ENCODE data around the gene THRAP3.
A peak's percentile ranks its signal among the peaks of the same experiment; 100 is the strongest.

THRAP3 gene

DNA sequence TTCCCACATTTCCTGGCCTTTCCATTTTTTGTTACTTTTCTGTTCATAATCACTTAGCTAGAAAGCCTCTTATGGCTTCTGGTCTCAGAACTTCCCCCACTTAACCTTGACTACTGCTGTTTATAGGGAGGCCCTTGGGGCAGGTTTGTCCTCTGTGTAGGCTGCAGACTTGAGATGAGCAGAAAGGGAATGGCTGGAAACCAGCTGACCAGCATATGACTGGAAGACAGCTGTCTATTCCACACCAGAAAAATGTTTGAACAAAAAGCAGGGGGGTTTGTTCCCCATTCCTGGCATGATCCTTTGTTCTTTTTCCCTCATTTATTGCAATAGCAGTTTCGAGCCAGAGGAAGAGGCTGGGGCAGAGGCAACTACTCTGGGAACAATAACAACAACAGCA lies 77.0 kb downstream of the THRAP3 start:
- DNase-seq (ENCODE audit: low read depth), result no peak

DNA sequence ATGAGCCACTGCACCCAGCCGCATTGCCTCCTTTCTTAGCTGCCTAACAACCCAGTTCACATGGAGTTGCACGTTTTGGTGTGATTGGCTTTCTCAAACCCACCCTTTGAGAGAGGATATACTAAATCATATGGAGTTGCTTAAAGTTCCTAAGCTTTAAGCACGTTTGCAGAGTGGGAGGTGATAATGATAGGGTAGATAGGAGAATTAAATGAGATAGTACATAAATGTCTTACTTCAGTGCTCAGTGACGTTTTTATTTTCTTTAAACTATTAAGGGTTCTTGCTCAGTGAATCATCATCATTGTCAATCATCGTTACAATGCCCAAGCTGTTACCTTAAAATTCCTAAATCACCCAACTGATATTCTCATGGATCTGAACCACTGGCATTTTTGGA lies 79.0 kb downstream of the THRAP3 start:
- DNase-seq (ENCODE audit: low read depth), result no peak

DNA sequence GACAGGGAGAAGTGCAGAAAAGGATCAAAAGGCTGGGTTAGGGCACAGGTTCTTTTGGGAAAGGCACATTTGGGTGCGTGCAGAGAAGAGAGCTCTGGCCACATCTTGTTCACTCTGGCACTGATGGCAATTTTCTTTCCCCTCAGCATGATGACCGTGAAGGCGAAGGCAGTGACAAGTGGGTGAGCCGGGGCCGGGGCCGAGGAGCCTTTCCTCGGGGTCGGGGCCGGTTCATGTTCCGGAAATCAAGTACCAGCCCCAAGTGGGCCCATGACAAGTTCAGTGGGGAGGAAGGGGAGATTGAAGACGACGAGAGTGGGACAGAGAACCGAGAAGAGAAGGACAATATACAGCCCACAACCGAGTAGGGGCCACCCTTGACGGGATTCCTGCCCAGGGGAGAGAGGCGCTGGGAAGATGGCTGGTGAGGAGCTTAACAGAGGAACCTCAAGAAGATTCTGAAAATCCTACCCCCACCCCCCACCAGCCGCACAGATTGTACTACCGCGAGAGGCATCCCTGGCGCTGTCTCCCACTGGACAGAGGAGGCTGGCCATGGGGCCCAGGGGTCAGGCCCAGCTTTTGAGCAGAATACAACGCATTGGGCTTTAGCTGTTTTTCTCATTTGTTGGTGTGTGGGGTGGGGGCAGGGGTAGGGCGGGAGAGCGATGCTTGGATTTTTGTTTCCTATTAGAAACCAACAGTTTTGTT lies 79.6 kb downstream of the THRAP3 start:
- no peak for DNase-seq (ENCODE audit: low read depth)

DNA sequence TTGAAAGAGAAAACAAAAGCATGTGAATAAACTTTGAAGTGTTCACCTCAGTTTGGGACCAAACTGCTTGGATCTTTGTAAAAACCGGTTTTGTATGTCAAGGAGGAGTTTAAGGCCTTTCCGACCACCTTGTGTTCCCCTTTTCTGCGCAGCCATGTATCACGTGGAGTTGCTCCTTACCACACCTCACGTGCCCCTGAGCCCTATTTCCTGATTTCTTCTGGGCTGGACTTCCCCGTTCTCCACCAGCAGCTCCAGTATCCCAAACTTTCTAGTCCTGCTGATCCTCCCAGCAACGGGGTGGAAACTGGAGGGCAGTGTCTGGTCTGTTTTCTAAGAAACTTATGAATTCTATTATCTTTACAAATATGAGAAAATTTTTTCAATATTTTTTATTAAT lies 80.3 kb downstream of the THRAP3 start:
- no peak for DNase-seq (ENCODE audit: low read depth)

DNA sequence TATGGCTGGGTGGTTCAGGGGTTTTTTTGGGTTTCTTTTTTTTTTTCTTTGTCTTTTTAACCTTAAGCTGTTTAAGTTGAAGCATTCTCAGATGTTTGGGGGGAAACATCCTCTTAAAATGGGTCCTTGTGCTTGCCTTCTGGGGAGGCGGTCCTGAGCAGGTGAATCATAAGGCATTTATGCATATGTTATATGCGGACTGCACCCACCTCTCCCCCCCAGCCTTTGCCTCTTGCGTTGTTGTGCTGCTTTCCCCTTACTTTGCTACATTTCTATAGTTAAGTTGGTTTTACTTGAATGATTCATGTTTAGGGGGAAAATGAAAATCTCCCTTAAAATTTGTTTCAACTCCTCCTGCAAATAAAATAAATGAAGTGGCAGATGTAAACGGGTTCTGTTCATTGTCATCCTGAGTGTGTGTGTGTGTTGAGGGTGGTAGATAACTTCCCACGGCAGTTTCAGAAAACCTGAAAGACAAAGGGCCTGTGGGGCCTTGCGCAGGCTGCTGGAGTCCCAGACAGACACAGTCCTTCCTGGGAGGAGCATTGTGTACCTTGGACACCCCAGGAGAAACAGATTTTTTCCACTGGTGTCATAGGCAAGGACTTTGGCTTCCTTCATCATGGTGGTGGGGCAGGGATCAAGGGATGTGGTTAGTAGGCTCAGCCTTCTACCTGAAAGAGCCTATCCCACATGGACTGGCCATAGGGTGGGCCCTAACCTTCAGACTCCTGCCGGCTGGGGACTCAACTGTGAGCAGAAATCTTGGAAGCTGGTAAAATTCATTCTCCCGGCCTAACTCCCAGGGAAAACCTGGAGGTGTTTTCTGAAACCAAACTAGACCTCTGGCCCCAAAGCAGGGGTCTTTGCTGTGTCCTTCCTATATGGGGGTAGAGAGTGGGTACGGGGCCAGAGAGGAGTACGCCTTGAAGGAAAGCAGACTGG lies 81.0 kb downstream of the THRAP3 start:
- no peak for DNase-seq (ENCODE audit: low read depth)

DNA sequence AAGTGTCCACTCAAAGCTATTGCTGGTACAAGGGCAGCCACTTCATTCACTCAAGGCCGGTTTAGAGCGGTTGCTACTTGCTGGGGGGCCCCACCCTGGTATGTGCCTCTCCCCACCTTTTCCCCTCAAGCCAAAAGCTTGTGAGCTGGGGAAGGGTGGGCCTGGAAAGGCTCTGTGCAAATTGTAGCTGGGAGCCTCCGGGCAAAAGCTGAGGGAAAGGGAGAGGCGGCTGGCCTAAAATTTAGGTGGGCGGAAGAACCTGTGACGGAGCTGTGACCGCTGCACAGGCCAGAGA lies 81.6 kb downstream of the THRAP3 start:
- DNase-seq (ENCODE audit: low read depth), result no peak

DNA sequence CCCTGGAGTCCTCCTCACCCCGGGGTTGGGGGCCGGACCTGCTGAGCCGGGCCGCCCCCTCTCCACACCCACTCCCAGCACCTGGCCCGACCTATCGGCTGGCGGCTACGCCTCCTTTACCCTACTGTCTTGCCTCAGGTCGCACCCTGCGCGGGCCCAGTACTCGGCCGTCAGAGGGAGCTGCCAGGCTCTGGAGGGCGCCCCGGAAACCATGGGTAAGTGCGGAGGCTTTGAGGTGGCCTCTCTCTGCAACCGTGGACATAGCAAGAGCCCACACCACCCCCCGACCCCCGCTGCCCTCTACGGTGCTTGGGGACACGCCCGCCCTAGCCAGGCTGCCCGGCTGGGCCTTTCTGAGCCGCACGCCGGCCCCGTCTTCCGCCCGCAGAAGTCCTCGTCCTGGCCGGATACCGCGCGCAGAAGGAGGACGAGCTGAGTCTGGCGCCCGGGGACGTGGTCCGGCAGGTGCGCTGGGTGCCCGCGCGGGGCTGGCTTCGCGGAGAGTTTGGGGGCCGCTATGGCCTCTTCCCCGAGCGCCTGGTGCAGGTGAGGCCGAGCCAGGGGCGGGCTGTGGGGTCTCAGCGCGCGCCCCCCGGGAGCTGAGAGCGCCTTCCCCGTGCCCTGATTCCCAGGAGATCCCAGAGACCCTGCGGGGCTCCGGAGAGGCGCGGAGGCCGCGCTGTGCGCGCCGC lies 82.1 kb downstream of the THRAP3 start, which contains the start of gene SH3D21:
Gene SH3D21 (plus strand): TSS at position 159 of the 692 bp plus-strand sequence. CDS start 53 bp downstream, at position 212.
- DNase-seq (ENCODE audit: low read depth), result no peak

DNA sequence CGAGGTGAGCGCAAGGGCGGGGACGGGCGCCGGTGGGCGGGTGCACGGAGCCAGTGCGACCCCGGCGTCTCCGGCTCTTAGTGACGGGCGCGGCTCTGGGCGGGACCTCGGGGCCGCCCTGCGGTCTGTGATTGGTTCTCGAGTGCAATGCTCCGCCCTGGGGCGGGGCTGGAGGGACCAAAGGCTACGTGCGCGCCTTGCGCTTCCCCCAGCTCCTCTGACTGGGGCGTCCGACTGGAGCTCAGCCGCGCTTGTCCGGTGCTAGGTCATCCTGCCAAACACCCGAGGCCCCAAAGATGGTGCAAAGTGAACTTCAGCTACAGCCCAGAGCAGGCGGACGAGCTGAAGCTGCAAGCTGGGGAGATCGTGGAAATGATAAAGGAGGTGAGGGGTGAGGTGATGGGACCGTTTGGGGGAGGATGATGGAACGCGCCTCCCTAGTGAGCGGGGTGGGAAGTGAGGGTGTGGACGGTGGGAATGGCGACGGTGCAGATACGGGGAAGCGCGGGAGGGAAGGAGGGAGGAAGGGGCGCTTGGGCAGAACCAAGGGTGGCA lies 82.7 kb downstream of the THRAP3 start:
- DNase-seq (ENCODE audit: low read depth), result peak; percentile 75

DNA sequence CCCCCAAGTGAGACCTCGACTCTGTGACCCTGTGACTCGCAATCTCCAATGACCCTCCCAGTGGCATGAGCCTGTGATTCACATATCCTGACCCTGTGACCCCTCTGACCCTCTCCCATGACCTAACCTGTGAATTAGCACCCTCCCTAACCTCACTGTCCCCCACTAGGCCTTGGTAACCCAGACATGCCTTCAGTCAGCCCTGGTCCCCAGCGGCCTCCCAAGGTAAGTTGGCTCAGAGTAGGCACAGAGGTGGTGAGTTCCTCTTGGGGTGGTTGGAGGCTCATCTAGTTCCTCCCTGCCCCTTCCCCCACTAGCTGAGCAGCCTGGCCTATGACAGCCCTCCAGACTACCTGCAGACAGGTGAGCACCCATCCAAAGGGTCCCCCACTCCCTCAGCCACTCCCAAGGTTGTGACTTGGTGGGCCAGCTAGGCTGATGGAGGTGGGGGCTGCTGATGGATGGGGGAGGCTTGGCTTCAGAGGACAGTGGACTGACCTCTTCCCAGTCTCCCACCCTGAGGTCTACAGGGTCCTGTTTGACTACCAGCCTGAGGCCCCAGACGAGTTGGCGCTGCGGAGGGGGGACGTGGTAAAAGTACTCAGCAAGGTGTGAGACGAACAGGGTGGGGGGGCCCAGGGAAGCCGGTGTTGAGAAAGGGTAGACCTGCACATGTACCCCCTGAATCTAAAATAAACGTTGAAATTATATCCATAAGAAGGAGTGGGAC lies 83.5 kb downstream of the THRAP3 start:
- DNase-seq (ENCODE audit: low read depth), result no peak

DNA sequence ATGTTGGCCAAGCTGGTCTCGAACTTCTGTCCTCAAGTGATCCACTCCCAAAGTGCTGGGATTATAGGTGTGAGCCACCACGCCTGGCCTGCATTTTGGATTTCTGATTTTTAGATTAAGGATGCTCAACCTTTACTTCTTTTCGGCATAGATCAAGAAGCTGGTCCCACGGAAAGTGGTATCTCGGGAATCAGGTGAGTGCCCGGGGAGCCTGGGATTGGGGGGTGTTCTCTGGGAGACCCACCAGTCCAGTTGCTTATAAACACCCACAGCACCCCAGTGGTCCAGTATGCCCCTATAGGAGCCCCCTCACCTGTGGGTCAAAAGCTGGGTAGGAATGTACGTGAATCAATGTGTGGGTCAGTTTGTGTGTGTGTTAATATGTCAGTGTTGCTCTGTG lies 85.2 kb downstream of the THRAP3 start:
- no peak for DNase-seq (ENCODE audit: low read depth)

DNA sequence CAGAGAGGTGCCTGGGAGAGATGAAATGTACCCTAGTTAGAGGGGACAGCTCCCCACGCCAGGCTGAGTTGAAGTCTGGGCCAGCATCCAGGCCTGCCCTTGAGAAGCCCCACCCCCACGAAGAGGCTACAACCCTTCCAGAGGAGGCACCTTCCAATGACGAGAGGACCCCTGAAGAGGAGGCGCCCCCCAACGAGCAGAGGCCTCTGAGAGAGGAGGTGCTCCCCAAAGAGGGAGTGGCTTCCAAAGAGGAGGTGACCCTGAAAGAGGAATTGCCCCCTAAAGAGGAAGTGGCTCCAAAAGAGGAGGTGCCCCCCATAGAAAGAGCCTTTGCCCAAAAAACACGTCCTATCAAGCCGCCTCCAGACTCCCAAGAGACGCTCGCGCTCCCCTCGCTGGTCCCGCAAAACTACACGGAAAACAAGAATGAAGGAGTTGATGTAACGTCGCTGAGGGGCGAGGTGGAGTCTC lies 96.1 kb downstream of the THRAP3 start:
- DNase-seq (ENCODE audit: low read depth), result no peak

DNA sequence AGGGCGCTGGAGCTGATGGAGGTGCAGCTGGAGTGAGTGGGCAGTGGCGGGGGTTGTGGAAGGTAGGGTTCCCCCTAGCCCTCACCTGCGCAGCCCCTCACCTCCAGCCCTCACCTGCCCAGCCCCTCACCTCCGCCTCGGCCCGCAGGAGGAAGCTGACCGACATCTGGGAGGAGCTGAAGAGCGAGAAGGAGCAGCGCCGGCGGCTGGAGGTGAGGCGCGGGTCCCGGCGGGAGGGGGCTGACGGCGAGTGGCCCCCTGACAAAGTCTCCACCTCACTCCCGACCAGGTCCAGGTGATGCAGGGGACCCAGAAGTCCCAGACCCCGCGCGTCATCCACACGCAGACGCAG lies 96.5 kb downstream of the THRAP3 start:
- DNase-seq (ENCODE audit: low read depth), result no peak

DNA sequence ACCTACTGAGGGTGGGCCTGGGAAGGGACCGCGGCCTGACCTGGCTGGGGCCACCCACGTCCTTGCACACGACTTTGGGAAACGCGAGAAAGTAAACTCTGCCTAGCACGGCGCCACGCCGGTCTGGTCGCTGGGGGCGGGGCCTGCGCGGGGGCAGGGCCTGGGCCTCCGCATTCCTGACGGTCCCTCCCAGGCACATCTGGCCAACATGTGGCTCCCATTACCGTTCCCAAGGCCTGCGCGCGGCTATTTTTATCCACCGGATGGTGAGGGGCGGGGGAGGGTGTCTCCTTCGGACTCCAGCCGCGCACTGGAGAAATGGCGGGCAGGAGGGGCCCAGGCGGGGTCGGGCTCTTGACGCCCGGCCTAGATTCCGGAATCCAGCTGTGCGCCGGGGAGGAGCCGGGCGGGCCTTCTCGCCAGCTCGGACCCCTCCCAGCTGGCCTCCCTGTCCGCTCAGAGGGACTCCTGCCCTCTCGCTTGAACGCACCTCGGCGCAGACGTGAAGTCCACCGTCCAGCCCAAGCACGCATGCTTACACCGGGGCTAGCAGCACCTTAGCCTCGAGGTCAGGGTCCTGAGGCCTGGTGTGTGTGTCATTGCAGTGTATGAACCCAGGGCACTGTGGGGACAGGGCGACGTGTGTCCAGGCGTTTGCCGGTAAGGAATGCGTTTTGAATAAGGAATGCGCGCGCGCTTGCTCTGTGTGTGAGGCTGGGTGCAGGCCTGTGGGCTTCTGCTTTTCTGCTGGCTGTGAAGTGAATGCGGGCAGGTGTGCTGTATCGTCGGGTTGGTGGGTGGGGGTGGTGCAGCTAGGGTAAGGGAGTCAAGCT lies 97.1 kb downstream of the THRAP3 start:
- no peak for DNase-seq (ENCODE audit: low read depth)

DNA sequence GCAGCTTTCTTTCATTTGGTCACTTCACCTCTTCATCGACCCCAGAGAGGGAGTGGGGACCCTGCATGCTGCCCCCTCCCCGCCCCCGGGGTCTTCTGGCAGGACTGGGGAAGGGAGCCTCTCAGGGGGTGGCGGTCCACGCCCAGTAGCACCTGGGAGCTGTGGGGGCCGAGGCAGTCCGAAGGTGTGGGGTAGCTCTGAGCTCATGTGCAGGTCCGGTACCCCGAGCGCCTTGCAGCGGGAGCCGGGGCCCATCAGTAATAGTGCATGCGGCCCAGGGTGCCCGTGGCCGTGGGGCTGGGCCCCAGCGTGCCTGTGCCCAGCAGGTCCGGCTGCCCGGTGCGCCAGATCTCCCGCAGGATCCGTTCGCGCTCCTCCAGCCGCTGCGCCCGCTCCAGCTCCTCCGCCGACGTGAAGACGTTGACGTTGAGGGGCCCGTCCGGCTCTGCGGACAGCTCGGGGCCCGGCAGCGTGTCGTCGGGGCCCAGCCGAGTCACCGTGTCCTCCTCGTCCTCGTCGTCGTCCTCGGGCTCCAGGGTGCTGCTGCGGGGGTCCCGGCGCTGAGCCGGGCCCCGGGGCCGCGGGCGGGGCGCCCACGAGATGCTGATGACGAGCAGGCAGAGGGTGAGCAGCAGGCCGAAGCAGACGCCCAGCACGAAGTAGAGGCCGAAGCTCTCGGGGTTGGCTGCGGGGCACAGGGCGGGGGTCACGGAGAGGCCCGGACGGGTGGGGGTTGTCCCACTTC lies 98.0 kb downstream of the THRAP3 start:
- DNase-seq (ENCODE audit: low read depth), result no peak

DNA sequence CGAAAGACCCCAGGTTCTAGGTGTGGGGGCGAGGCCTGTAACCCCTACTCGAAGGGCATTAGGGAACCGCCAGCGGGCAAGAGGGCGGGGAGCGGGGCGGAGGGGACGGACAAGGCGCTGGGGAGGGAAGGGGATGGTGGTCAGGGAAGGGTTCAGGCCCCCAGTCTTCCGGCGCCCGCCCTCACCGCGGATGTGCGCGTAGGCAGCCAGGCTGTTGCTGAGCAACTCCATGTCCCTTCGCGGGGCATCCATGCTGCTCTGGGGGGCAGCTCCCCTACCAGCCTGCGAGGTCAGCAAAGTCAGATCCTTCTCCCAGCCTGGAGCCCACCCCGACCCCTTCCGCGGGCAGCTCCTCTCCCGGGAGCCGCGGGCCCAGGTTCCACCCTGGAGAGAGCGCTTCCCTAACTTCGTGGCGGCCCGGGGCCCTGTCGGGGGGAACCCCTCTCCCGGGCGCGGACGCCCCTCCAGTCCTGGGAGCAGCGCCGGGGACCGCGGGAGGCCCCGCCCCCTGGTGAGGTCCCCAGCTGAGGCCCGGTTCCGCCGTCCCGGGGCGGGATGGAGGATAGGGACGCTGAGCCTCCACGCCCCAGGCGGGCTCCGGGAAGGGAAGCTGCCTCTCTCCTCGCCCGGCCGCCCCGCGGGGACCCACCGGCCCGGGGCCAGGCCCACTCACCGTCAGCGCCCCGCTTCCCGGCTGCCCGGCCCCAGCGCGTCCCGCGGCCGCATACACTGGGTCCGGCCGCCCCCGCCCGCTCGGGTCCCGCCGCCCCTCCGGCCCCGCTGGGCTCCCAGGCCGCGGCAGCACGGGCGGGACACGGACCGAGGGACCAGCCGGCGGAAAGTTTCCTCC lies 98.8 kb downstream of the THRAP3 start:
- no peak for DNase-seq (ENCODE audit: low read depth)

DNA sequence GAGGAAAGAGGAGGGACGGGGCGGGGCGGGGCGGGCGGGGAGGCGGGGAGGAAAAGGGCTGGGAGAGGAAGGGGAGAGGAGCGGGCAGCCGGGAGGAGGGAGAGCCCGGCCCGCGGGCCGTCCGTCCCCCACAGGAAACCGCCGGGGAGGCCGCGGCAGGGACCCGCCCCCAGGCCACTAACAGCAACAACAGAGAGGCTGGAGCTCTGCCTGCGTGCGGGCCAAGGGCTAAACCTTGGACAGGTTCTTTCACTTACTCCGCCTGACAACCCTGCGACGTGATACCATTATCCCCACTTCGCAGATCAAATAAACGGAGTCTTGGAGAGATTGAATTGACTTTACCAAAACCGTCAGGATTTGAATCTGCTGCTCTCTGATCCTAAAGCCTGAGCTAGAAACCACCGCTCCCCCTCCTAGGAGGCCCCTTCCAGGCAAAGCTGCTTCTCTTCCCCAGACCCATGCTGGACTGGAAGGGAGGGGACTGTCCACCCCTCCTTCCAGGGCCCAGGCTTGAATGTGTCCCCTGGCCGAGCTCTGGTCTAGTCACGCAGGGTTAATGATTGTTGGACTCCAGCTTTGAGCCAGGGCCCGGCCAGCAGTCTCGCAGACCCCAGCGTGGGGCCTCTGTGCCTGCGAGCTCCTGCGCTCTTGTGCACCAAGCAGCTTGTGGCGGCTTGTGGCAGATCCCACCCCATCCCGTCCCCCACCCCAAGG lies 99.6 kb downstream of the THRAP3 start, which contains the start of gene EVA1B:
Gene EVA1B (minus strand): TSS at position 10 of the 717 bp plus-strand sequence. CDS start 608 bp downstream, outside the sequence.
- no peak for DNase-seq (ENCODE audit: low read depth)

DNA sequence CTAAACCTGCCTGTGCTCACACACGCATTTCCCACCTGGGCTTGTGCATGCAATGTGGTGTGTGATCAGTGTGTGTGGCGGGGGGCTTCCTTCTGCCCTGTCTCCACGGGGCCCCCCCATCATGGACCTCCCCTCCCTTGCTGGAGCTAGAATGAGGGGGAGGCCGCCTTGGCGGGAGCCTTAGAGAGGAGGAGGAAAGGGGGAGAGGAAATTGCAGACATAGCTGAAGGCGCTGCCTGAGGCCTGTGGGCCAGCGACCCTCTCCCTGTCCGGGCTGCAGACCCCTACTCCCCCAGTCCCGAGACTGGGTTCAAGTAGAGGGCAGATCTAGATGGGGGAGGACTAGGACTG lies 100.1 kb downstream of the THRAP3 start:
- DNase-seq (ENCODE audit: low read depth), result no peak

DNA sequence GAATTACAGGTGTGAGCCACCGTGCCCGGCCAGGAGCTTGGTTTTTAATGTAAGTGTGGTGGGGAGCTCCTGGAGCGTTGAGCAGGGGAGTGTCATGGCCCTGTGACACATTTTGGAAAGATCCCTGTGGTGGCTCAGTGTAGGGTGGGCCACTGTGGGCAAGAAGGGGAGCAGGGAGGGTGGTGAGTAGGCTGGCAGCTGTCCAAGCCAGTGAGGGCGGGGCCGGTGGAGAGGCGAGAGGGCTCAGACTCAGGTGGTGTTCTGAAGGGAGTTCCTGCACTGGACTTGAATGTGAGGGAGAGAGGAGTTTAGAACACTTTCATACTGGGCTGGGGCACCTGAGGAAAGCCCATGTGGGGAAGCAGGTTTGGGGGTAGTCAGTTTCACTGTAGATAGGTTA lies 102.3 kb downstream of the THRAP3 start:
- no peak for DNase-seq (ENCODE audit: low read depth)
